ENCODE results near the gene DENND4B.

DENND4B gene

DNA sequence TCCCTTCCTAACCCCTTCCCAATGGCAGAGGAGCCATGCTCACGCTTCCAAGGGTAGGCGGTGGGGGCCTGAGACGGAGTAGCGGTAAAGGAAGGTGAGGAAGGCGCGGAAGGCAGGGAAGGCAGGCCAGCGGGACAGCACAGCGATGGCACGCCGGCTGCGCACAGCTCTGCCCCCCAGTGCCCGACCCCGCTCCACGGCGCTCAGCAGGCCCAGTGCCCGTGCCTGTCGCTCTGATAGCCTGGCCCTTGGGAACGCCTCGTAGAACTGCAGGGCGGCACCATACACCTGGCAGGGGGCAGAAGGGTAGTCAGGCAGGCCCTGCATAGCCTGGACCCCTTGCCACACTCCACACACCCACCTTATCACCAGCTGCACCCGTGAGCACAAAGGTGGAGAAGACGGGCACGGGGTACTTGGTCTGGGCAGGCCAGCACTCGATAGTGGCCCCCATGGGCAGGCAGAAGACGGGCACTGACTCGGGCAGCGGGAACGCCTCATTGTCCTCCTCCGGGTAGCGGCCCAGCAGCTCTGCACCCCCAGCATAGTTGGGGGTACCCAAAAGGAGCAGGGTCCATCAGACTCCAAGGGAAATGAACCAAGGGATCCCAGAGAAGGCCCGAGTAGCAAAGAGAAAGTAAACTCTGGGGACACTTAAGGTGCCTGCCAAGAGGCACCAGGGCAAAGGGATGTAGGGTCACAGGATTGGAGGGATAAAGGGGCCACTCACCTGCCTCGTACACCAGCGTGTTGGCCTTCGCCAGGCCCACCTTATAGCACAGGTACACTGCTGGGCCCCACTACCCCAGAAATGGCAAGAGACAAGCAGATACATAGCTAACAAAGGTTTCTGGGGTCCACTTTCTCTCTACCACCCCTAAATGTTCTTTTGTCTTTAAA lies 4.4 kb downstream of the DENND4B start:
- no peak overlapping the region for H3K4me3 ChIP-seq (ENCODE audit: low read depth, low read length)
- no peak for TF ChIP-seq CTCF (IDR thresholded peaks at IDR 0.05; ENCODE audit: control insufficient read depth, extremely low read depth, insufficient read depth)
- DNase-seq (ENCODE audit: low read depth) = no peak

DNA sequence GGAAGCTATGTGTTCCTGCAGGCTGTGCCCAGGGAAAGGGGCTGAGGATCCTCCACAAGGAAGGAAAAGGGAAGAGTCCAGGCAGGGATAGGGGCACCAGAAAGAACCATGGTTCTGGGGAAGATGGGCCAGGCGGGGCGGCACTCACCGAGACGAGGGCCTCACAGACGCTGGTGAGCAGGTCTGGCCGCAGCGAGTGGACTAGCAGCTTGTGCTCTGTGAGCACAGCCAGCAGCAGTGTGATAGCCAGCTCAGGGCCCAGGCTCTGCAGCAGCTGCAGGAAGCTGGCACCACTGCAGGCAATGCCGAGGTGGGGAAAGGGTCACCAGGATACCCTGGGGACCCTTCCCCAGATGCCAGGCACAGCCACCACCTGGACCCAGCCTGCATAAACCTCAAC lies 5.8 kb downstream of the DENND4B start:
- no peak overlapping the region for H3K4me3 ChIP-seq (ENCODE audit: low read depth, low read length)
- no peak for DNase-seq (ENCODE audit: low read depth)
- no peak for TF ChIP-seq CTCF (IDR thresholded peaks at IDR 0.05; ENCODE audit: control insufficient read depth, extremely low read depth, insufficient read depth)

GRCh38 chr1:153939476-153939875 lies 7.0 kb downstream of the DENND4B start:
- DNase-seq (ENCODE audit: low read depth) = no peak
- no peak overlapping the region for H3K4me3 ChIP-seq (ENCODE audit: low read depth, low read length)
- TF ChIP-seq CTCF (IDR thresholded peaks at IDR 0.05; ENCODE audit: control insufficient read depth, extremely low read depth, insufficient read depth) = no peak

- H3K4me3 ChIP-seq (ENCODE audit: low read depth, low read length) = no peak overlapping the region
- TF ChIP-seq CTCF (IDR thresholded peaks at IDR 0.05; ENCODE audit: control insufficient read depth, extremely low read depth, insufficient read depth) = no peak
- no peak for DNase-seq (ENCODE audit: low read depth)
Observed at GRCh38 chr1:153938996-153939395, 7.5 kb downstream of the DENND4B start.

- H3K4me3 ChIP-seq (ENCODE audit: low read depth, low read length) = no peak overlapping the region
- TF ChIP-seq CTCF (IDR thresholded peaks at IDR 0.05; ENCODE audit: control insufficient read depth, extremely low read depth, insufficient read depth) = no peak
- no peak for DNase-seq (ENCODE audit: low read depth)
Observed at GRCh38 chr1:153937331-153937730, 9.2 kb downstream of the DENND4B start.

GRCh38 chr1:153936011-153936802 lies 10.3 kb downstream of the DENND4B start:
- TF ChIP-seq CTCF (IDR thresholded peaks at IDR 0.05; ENCODE audit: control insufficient read depth, extremely low read depth, insufficient read depth) = no peak
- DNase-seq (ENCODE audit: low read depth) = no peak
- H3K4me3 ChIP-seq (ENCODE audit: low read depth, low read length) = no peak overlapping the region

All from LNCaP clone FGC (cell line).